Stomach (tissue), 9 donors: ENCODE measurements around the gene ACSBG1. TPM values are rescaled to one million over a fixed set of nuclear protein-coding genes. Genes with fewer than 3 reads are reported as not detected.

Source experiments
- DNase-seq, 2 donors: peaks; one replicate each; pipeline versions ENCODE4 v3.0.0 to v3.0.0-alpha.2; 2013 to 2019
- H3K27ac ChIP-seq, 5 donors: fragments of 200-600 bp in 4 of 5; sonication (generic) in 4 of 5; one replicate each; pipeline ENCODE4 v1.5.1; 2013 to 2019; ENCODE audit warnings: mild to moderate bottlenecking in 1 of 5, moderate library complexity in 1 of 5
- H3K27me3 ChIP-seq, 3 donors: fragments of 200-600 bp; sonication (generic); one replicate each; pipeline ENCODE4 v1.5.1; 2017 to 2019; ENCODE audit warnings: mixed run types in 1 of 3
- H3K36me3 ChIP-seq, 4 donors: fragments of 200-600 bp; sonication (generic); 1 replicate in 3 of 4; 2 replicates in 1 of 4; pipeline ENCODE4 v1.5.1; 2016 to 2019
- H3K4me1 ChIP-seq, 4 donors: fragments of 200-600 bp; sonication (generic); one replicate each; pipeline ENCODE4 v1.5.1; 2016 to 2019
- H3K4me3 ChIP-seq, 4 donors: fragments of 200-600 bp; sonication (generic) in 3 of 4; one replicate each; pipeline ENCODE4 v1.5.1; 2016 to 2019; ENCODE audit warnings: mild to moderate bottlenecking in 1 of 4
- H3K9me3 ChIP-seq, 4 donors: fragments of 200-600 bp; sonication (generic); one replicate each; pipeline ENCODE4 v1.5.1; 2016 to 2019
- CTCF ChIP-seq, 7 experiments: fragments of 450-650 bp in 4 of 7; fragments of 200-600 bp in 3 of 7; sonication (generic) in 3 of 7; IDR thresholded peaks; one replicate each; pipeline ENCODE4 v1.5.1; 2016 to 2019; ENCODE audit warnings: antibody characterized with exemption in 7 of 7, control low read depth in 2 of 7, mild to moderate bottlenecking in 1 of 7
- EP300 ChIP-seq: sonication (generic); formaldehyde crosslinking; IDR thresholded peaks from one replicate; pipeline ENCODE4 v1.6.1; 2017; ENCODE audit warnings: antibody characterized with exemption
- POLR2A ChIP-seq, 4 donors: fragments of 450-650 bp; IDR thresholded peaks; one replicate each; pipeline ENCODE4 v1.6.1; 2016; ENCODE audit warnings: antibody characterized with exemption in 4 of 4, control low read depth in 2 of 4, mild to moderate bottlenecking in 1 of 4, moderate library complexity in 1 of 4
- POLR2AphosphoS5 ChIP-seq, 3 donors: sonication (generic); formaldehyde crosslinking; IDR thresholded peaks; one replicate each; pipeline ENCODE4 v1.6.1; 2016; ENCODE audit warnings: antibody characterized with exemption in 3 of 3
- WGBS, 5 donors: extraction: QIAGEN DNeasy Blood & Tissue Kit in 3 of 5; methylation state at CpG; one replicate each; pipeline versions ENCODE4 v1.1.5 to v1.1.7; 2013 to 2018; 5-methylcytosine and 5-hydroxymethylcytosine counted together
- intact Hi-C: fragments of 100-400 bp; cut with DNase I; formaldehyde crosslinking; loops from one replicate; pipeline ENCODE4 v1.15.1; 2023; ENCODE audit warnings: low total_unique reads
- polyA plus RNA-seq, 3 donors: library from polyadenylated mRNA; stranded (reverse); fragments of 200-250 nt; gene quantifications; one replicate each; pipeline ENCODE4 v1.2.3, GENCODE V29; 2013
- total RNA-seq, 5 donors: library from RNA; depleted of rRNA; stranded (reverse); fragments of >200 nt; gene quantifications; one replicate each; pipeline versions ENCODE4 v1.1.0 to v1.2.3, GENCODE V29; 2014 to 2016
- donor health status: healthy with polysubstance abuse.
- donor health status: Bipolar disorder and iron deficiency.
- donor health status: healthy.

ACSBG1 gene
- total and polyA plus RNA-seq, 8 donors = under 0.01 to 1.5 (median 0.15) TPM; not detected in 3

- DNase-seq = no peak
- Histone ChIP-seq H3K27me3 (no peaks in the 10 kb centered on the region), H3K4me3 (no peak overlapping the region), H3K4me1 (no peaks in the 10 kb centered on the region), H3K9me3 (no peaks in the 10 kb centered on the region), H3K27ac (no peak overlapping the region), H3K36me3 (no peaks in the 10 kb centered on the region)
- WGBS, 5 donors = 58 to 78% (median 72%) methylated on average over 4 to 5 of the region's 5 CpGs
- intact Hi-C loops = no loop called here
- TF ChIP-seq POLR2A (IDR thresholded peaks at IDR 0.05) = no peak
- TF ChIP-seq CTCF (IDR thresholded peaks at IDR 0.05) = no peak
- no peak for TF ChIP-seq POLR2AphosphoS5 (IDR thresholded peaks at IDR 0.05)
- TF ChIP-seq EP300 = no peak
Measured at GRCh38 chr15:78120523-78120922, 113.8 kb downstream of the ACSBG1 start.

Other genes starting within 250 kb of the ACSBG1 start
- gene TBC1D2B, start 156.9 kb downstream of the ACSBG1 start, total RNA-seq = 10 to 100 TPM; 38.2 to 61.7 (median 58.3) TPM
- 10 to 100 TPM in 2 of 3 donors, 1 to 10 TPM in 1; 9.3 to 12.4 (median 11.7) TPM for gene TBC1D2B, start 156.9 kb downstream of the ACSBG1 start, polyA plus RNA-seq
- under 1 TPM in 2 of 5 donors, not detected in 3; 0.29 to 0.45 TPM for gene SH2D7, start 142.0 kb downstream of the ACSBG1 start, total RNA-seq
- gene SH2D7, start 142.0 kb downstream of the ACSBG1 start, polyA plus RNA-seq = not detected
- 10 to 100 TPM in 1 of 5 donors, 1 to 10 TPM in 2, under 1 TPM in 1, not detected in 1; 0.87 to 20.4 (median 3.4) TPM for gene CIB2, start 103.1 kb downstream of the ACSBG1 start, total RNA-seq
- 10 to 100 TPM in 1 of 3 donors, 1 to 10 TPM in 1, under 1 TPM in 1; 0.80 to 13.1 (median 5.2) TPM for gene CIB2, start 103.1 kb downstream of the ACSBG1 start, polyA plus RNA-seq
- gene IDH3A, start 85.2 kb downstream of the ACSBG1 start, total RNA-seq = 100 to 1,000 TPM in 2 of 5 donors, 10 to 100 TPM in 3; 42.9 to 731 (median 68.4) TPM
- gene IDH3A, start 85.2 kb downstream of the ACSBG1 start, polyA plus RNA-seq = 10 to 100 TPM; 25.5 to 35.3 (median 25.6) TPM
- gene DNAJA4, start 30.0 kb upstream of the ACSBG1 start, total RNA-seq = 10 to 100 TPM in 4 of 5 donors, not detected in 1; 30.3 to 53.6 (median 37.9) TPM
- gene DNAJA4, start 30.0 kb upstream of the ACSBG1 start, polyA plus RNA-seq = 10 to 100 TPM; 11.4 to 12.9 (median 12.8) TPM
- 100 to 1,000 TPM in 1 of 5 donors, 10 to 100 TPM in 4; 22.2 to 119 (median 58.4) TPM for gene SKIC8, start 65.0 kb upstream of the ACSBG1 start, total RNA-seq
- 10 to 100 TPM; 40.3 to 60.2 (median 49.3) TPM for gene SKIC8, start 65.0 kb upstream of the ACSBG1 start, polyA plus RNA-seq
- gene CRABP1, start 105.8 kb upstream of the ACSBG1 start, total RNA-seq = 1 to 10 TPM in 1 of 5 donors, not detected in 4; 2.8 TPM
- 1 to 10 TPM in 1 of 3 donors, under 1 TPM in 1, not detected in 1; 0.62 to 4.9 TPM for gene CRABP1, start 105.8 kb upstream of the ACSBG1 start, polyA plus RNA-seq
- 100 to 1,000 TPM in 4 of 5 donors, 10 to 100 TPM in 1; 34.1 to 248 (median 130) TPM for gene IREB2, start 203.7 kb upstream of the ACSBG1 start, total RNA-seq
- 1 to 10 TPM; 7.0 to 9.0 (median 8.5) TPM for gene IREB2, start 203.7 kb upstream of the ACSBG1 start, polyA plus RNA-seq